Body of pancreas (tissue), 4 donors: ENCODE data around the gene RCE1. TPM values are rescaled to one million over a fixed set of nuclear protein-coding genes. Genes with fewer than 3 reads are reported as not detected.

Source experiments
- ATAC-seq: fragments of 150-250 bp; one replicate; pipeline ENCODE4 v1.9.1; 2016
- DNase-seq, 4 donors: peaks; one replicate each; pipeline ENCODE4 v3.0.0-alpha.2; 2019
- H3K27ac ChIP-seq, 4 donors: fragments of 200-600 bp; sonication (generic); 1 replicate in 3 of 4; 2 replicates in 1 of 4; pipeline versions ENCODE4 v1.5.1 to v1.6.1; 2016 to 2019; ENCODE audit warnings: mild to moderate bottlenecking in 1 of 4, mixed read lengths in 1 of 4, moderate library complexity in 1 of 4
- H3K27me3 ChIP-seq, 2 donors: fragments of 200-600 bp; sonication (generic); one replicate each; pipeline ENCODE4 v1.6.0; 2016; ENCODE audit warnings: mild to moderate bottlenecking in 1 of 2
- H3K36me3 ChIP-seq, 2 donors: fragments of 200-600 bp; sonication (generic); replicated peaks in 1 of 2; 2 replicates each; pipeline ENCODE4 v1.5.1; 2016; ENCODE audit warnings: low read depth in 2 of 2; ENCODE audit not compliant: insufficient read depth in 1 of 2
- H3K4me1 ChIP-seq: fragments of 200-600 bp; sonication (generic); one replicate; pipeline ENCODE4 v1.6.0; 2016
- H3K4me3 ChIP-seq, 2 donors: fragments of 200-600 bp; sonication (generic); 1 replicate in 1 of 2; 2 replicates in 1 of 2; pipeline ENCODE4 v1.5.1; 2016 to 2019
- H3K9me3 ChIP-seq, 3 donors: fragments of 200-600 bp; sonication (generic); 1 replicate in 2 of 3; 2 replicates in 1 of 3; pipeline ENCODE4 v1.5.1; 2016
- CTCF ChIP-seq, 7 experiments: fragments of 450-650 bp in 4 of 7; fragments of 200-600 bp in 3 of 7; sonication (generic) in 3 of 7; IDR thresholded peaks; one replicate each; pipeline ENCODE4 v1.5.1; 2016 to 2019; ENCODE audit warnings: antibody characterized with exemption in 7 of 7
- POLR2A ChIP-seq, 3 donors: fragments of 450-650 bp; IDR thresholded peaks; one replicate each; pipeline ENCODE4 v1.6.1; 2016; ENCODE audit warnings: antibody characterized with exemption in 3 of 3, mild to moderate bottlenecking in 2 of 3
- WGBS, 2 donors: methylation state at CpG; one replicate each; pipeline ENCODE4 v1.1.5; 2017; 5-methylcytosine and 5-hydroxymethylcytosine counted together
- intact Hi-C: fragments of 100-400 bp; cut with DNase I; formaldehyde crosslinking; loops from one replicate; pipeline ENCODE4 v1.15.1; 2023
- total RNA-seq, 2 donors: library from RNA; depleted of rRNA; stranded (reverse); fragments of >200 nt; gene quantifications; one replicate each; pipeline ENCODE4 v1.1.0, GENCODE V29; 2016

Gene RCE1
- total RNA-seq, 2 donors from 2014 or later: 14.3 to 18.8 TPM

DNA sequence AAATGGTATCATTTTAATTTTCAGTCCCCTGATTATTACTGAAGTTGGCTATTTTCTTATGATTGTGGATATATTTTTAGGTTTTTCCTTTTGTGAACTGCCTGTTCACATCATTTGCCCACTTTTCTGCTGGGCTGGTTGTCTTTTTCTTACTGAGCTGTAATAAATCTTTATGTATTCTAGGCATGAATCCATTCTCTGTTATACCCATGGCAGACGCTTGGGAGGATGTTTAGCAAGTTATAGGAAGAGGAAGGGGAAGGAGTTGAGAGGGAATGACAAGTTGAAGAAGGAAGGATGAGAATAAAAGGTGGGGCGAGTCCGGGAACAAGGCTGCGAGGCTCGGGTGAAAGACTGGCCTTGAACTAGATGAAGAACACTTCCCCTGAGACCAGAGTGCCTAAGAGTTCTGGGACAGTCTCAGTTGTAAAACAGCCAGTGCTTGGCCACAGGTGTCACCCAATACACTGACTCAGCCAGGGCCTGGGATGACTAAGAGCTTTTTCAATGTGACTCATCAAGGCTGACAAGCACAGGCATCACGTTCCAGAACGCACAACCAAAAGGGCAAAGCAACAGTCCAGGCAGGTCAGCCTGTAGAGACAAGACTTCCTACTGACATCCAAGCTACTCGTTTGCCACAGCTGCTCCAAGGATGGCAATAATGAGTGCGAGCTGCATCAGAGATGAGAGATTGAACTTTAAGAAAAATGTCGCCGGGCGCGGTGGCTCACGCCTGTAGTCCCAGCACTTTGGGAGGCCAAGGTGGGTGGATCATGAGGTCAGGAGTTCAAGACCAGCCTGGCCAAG lies 48.8 kb downstream of the RCE1 start:
- no peak overlapping the region for H3K27ac ChIP-seq

GRCh38 chr11:66892911-66893310 lies 49.7 kb downstream of the RCE1 start:
- TF ChIP-seq CTCF (IDR thresholded peaks at IDR 0.05) (no peak), POLR2A (IDR thresholded peaks at IDR 0.05) (no peak)
- intact Hi-C loops: no loop called here
- no peaks in the 10 kb centered on the region for H3K36me3 ChIP-seq
- ATAC-seq: no peak
- H3K27ac ChIP-seq: no peak overlapping the region
- no peaks in the 10 kb centered on the region for H3K27me3 ChIP-seq
- peaks cover 3% of the 10 kb centered on the region for H3K4me1 ChIP-seq
- 57 to 73% methylated on average over 4 to 6 of the region's 6 CpGs for WGBS, 2 donors
- H3K9me3 ChIP-seq: no peaks in the 10 kb centered on the region
- no peak overlapping the region for H3K4me3 ChIP-seq
- no peak for DNase-seq

More for the DNA sequence above, 48.8 kb downstream of the RCE1 start:
- peak; percentile 63 to 76 (median 69) for DNase-seq
- no peaks in the 10 kb centered on the region for H3K36me3 ChIP-seq
- peaks cover 3% of the 10 kb centered on the region for H3K4me1 ChIP-seq
- TF ChIP-seq CTCF (IDR thresholded peaks at IDR 0.05) (no peak), POLR2A (IDR thresholded peaks at IDR 0.05) (no peak)
- intact Hi-C loops: no loop called here
- no peak overlapping the region for H3K4me3 ChIP-seq
- peak; percentile 89 for ATAC-seq
- H3K9me3 ChIP-seq: no peaks in the 10 kb centered on the region
- WGBS, 2 donors: 72 to 80% methylated on average over 11 to 14 of the region's 14 CpGs
- no peaks in the 10 kb centered on the region for H3K27me3 ChIP-seq

- no peak overlapping the region for H3K27ac ChIP-seq
- no peaks in the 10 kb centered on the region for H3K36me3 ChIP-seq
- H3K4me3 ChIP-seq: no peak overlapping the region
- DNase-seq: no peak
- no peaks in the 10 kb centered on the region for H3K9me3 ChIP-seq
- ATAC-seq: no peak
- H3K4me1 ChIP-seq: peaks cover 3% of the 10 kb centered on the region
- 67 to 91% methylated on average over 2 of the region's 2 CpGs for WGBS, 2 donors
- no peak for TF ChIP-seq CTCF (IDR thresholded peaks at IDR 0.05)
- TF ChIP-seq POLR2A (IDR thresholded peaks at IDR 0.05): no peak
- no peaks in the 10 kb centered on the region for H3K27me3 ChIP-seq
- intact Hi-C loops: no loop called here
Measured at GRCh38 chr11:66894141-66894540, 50.9 kb downstream of the RCE1 start.

Other genes with a start within 250 kb of the RCE1 start
- gene RBM14, start 226.8 kb upstream of the RCE1 start, total RNA-seq: 10 to 100 TPM; 29.8 to 37.6 TPM
- 10 to 100 TPM; 44.2 to 71.1 TPM for gene RBM4, start 204.7 kb upstream of the RCE1 start, total RNA-seq
- 10 to 100 TPM; 13.2 to 22.6 TPM for gene RBM4B, start 165.6 kb upstream of the RCE1 start, total RNA-seq
- 10 to 100 TPM; 40.0 to 52.1 TPM for gene SPTBN2, start 114.2 kb upstream of the RCE1 start, total RNA-seq
- 1 to 10 TPM; 2.3 to 3.0 TPM for gene LRFN4, start 13.6 kb downstream of the RCE1 start, total RNA-seq
- gene PC, start 114.9 kb downstream of the RCE1 start, total RNA-seq: 10 to 100 TPM; 12.2 to 81.7 TPM
- gene C11orf86, start 131.9 kb downstream of the RCE1 start, total RNA-seq: not detected
- under 1 TPM in 1 of 2 donors, not detected in 1; 0.78 TPM for gene SYT12, start 179.7 kb downstream of the RCE1 start, total RNA-seq
- gene RHOD, start 213.4 kb downstream of the RCE1 start, total RNA-seq: 10 to 100 TPM; 19.1 to 33.5 TPM